HFFc6 (cell line): ENCODE data around the gene FOXL1. TPM values are rescaled to one million over a fixed set of nuclear protein-coding genes. Genes with fewer than 3 reads are reported as not detected.
A peak's percentile ranks its signal among the peaks of the same experiment; 100 is the strongest.

ENCODE experiments used
- DNase-seq: peaks from one replicate; pipeline ENCODE4 v3.0.0-alpha.2; 2018
- H3K27ac Mint-ChIP-seq: 2 replicates; pipeline ENCODE4 v1.8.0; 2020; ENCODE audit warnings: mild to moderate bottlenecking, mixed read lengths
- H3K27me3 Mint-ChIP-seq: 2 replicates; pipeline ENCODE4 v1.8.0; 2021; ENCODE audit warnings: mild to moderate bottlenecking, moderate library complexity, mixed read lengths; ENCODE audit not compliant: insufficient read depth
- H3K36me3 Mint-ChIP-seq: 2 replicates; pipeline ENCODE4 v1.8.0; 2021; ENCODE audit warnings: low read depth, mixed read lengths
- H3K4me1 Mint-ChIP-seq: 2 replicates; pipeline ENCODE4 v1.8.0; 2020; ENCODE audit warnings: low read depth, mixed read lengths
- H3K4me3 Mint-ChIP-seq: 2 replicates; pipeline ENCODE4 v1.8.0; 2020; ENCODE audit warnings: mild to moderate bottlenecking, moderate library complexity, mixed read lengths
- H3K9me3 Mint-ChIP-seq: 2 replicates; pipeline ENCODE4 v1.8.0; 2020; ENCODE audit warnings: mild to moderate bottlenecking, mixed read lengths
- CTCF ChIP-seq: fragments of 200-600 bp; sonication (generic); IDR thresholded peaks from 2 replicates; pipeline ENCODE4 v1.5.0; 2021; ENCODE audit warnings: antibody characterized with exemption, mild to moderate bottlenecking
- long read RNA-seq: library from polyadenylated mRNA; unstranded; transcript quantifications from one replicate; pipeline ENCODE4 v2.0.0, GENCODE V29; 2019
- total RNA-seq, 6 experiments: library from RNA; stranded (reverse); fragmentation: NEBNext Ultra II Directional; extraction: Animal tissue kit (Norgen Biotek cat#: 25700); gene quantifications; 2 replicates in 1 of 6; 3 replicates in 5 of 6; pipeline ENCODE4 v1.2.3, GENCODE V29; 2021

FOXL1 gene
- 10 to 100 TPM; 20.2 to 25.3 (median 21.6) TPM for total RNA-seq
- long read RNA-seq, transcript FOXL1-201 (1 exons, 3,655 nt), result major isoform, 7 of 7 reads
- long read RNA-seq, partial matches to known transcripts, result 0 of 7 reads
- long read RNA-seq, other reads (novel, unspliced or antisense), result 0 of 7 reads

GRCh38 chr16:86578061-86578599, at the start of gene FOXL1:
TSS of gene FOXL1 (plus strand) at chr16:86578549. CDS start at chr16:86578724, 175 bp downstream.
- H3K27me3 Mint-ChIP-seq, result peaks cover 2% of the 10 kb centered on the region
- H3K9me3 Mint-ChIP-seq, result no peaks in the 10 kb centered on the region
- H3K4me3 Mint-ChIP-seq, result peak within 1 kb of the TSS; percentile 96
- H3K27ac Mint-ChIP-seq, result peak within 1 kb of the TSS; percentile 99
- TF ChIP-seq CTCF, result no peak
- DNase-seq, result peak; percentile 84
- peaks cover 55% of the 10 kb centered on the region for H3K4me1 Mint-ChIP-seq
- H3K36me3 Mint-ChIP-seq, result peaks cover 13% of the 10 kb centered on the region

GRCh38 chr16:86529160-86529559, 49.2 kb upstream of the FOXL1 start:
- Mint-ChIP-seq H3K4me1 (peaks cover 21% of the 10 kb centered on the region), H3K9me3 (peaks cover 6% of the 10 kb centered on the region), H3K27ac (no peak overlapping the region), H3K27me3 (peaks cover 9% of the 10 kb centered on the region), H3K36me3 (peaks cover 24% of the 10 kb centered on the region), H3K4me3 (no peak overlapping the region)
- TF ChIP-seq CTCF, result no peak
- peak; percentile 50 for DNase-seq

GRCh38 chr16:86530251-86531190, 47.8 kb upstream of the FOXL1 start:
- peaks cover 2% of the 10 kb centered on the region for H3K27me3 Mint-ChIP-seq
- TF ChIP-seq CTCF, result no peak
- DNase-seq, result no peak
- H3K27ac Mint-ChIP-seq, result no peak overlapping the region
- H3K4me1 Mint-ChIP-seq, result peaks cover 21% of the 10 kb centered on the region
- H3K9me3 Mint-ChIP-seq, result peaks cover 6% of the 10 kb centered on the region
- H3K36me3 Mint-ChIP-seq, result peaks cover 24% of the 10 kb centered on the region
- no peak overlapping the region for H3K4me3 Mint-ChIP-seq

- no peak overlapping the region for H3K27ac Mint-ChIP-seq
- no peak for DNase-seq
- H3K4me1 Mint-ChIP-seq, result peaks cover 21% of the 10 kb centered on the region
- peaks cover 2% of the 10 kb centered on the region; the same call in 1 of the 2 replicates for H3K27me3 Mint-ChIP-seq
- H3K36me3 Mint-ChIP-seq, result peaks cover 24% of the 10 kb centered on the region
- TF ChIP-seq CTCF, result no peak
- no peak overlapping the region for H3K4me3 Mint-ChIP-seq
- H3K9me3 Mint-ChIP-seq, result peaks cover 6% of the 10 kb centered on the region
Observed at GRCh38 chr16:86531191-86531545, 47.2 kb upstream of the FOXL1 start.

GRCh38 chr16:86531641-86532525, 46.5 kb upstream of the FOXL1 start:
- Mint-ChIP-seq H3K27me3 (no peaks in the 10 kb centered on the region; the same call in 1 of the 2 replicates), H3K4me1 (peaks cover 21% of the 10 kb centered on the region), H3K4me3 (no peak overlapping the region), H3K27ac (no peak overlapping the region), H3K9me3 (peaks cover 6% of the 10 kb centered on the region), H3K36me3 (peaks cover 24% of the 10 kb centered on the region)
- no peak for TF ChIP-seq CTCF
- DNase-seq, result no peak
